LNCaP clone FGC (cell line): ENCODE results near the gene BCOR.

Experiments used
- DNase-seq: peaks from one replicate; pipeline ENCODE4 v3.0.0-alpha.2; 2011; ENCODE audit warnings: low read depth
- H3K4me3 ChIP-seq: 2 replicates; pipeline ENCODE4 v1.5.1; 2011; ENCODE audit warnings: mild to moderate bottlenecking, low read depth, low read length, control low read depth
- TF ChIP-seq, protein P1 (sequence below): IDR thresholded peaks from 2 replicates; pipeline ENCODE4 v1.5.1; 2012; ENCODE audit warnings: mild to moderate bottlenecking; ENCODE audit not compliant: control insufficient read depth, insufficient read depth; ENCODE audit errors: extremely low read depth

BCOR gene

DNA sequence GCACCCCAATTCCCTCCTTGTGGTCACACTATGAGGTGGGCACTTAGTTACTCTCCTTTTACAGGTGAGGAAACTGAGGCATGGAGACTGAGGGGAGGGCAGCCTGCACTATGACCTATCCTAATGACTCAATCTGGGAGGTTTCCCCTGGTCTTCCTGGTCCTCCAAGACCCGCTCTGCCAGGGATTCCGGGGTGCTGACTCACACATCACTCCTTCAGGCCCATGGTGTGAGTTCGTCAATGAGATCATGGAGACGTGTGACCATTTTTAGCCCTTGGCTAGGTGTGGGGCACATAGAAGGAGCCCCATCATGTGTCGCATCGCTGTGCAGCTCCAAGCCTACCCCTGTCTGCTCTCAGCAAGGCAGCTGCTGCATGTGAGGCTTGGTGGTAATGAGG is 32.4 kb upstream of the BCOR start:
- TF ChIP-seq, protein P1, sequence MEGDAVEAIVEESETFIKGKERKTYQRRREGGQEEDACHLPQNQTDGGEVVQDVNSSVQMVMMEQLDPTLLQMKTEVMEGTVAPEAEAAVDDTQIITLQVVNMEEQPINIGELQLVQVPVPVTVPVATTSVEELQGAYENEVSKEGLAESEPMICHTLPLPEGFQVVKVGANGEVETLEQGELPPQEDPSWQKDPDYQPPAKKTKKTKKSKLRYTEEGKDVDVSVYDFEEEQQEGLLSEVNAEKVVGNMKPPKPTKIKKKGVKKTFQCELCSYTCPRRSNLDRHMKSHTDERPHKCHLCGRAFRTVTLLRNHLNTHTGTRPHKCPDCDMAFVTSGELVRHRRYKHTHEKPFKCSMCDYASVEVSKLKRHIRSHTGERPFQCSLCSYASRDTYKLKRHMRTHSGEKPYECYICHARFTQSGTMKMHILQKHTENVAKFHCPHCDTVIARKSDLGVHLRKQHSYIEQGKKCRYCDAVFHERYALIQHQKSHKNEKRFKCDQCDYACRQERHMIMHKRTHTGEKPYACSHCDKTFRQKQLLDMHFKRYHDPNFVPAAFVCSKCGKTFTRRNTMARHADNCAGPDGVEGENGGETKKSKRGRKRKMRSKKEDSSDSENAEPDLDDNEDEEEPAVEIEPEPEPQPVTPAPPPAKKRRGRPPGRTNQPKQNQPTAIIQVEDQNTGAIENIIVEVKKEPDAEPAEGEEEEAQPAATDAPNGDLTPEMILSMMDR, result no peak
- no peak for DNase-seq
- no peak overlapping the region for H3K4me3 ChIP-seq

DNA sequence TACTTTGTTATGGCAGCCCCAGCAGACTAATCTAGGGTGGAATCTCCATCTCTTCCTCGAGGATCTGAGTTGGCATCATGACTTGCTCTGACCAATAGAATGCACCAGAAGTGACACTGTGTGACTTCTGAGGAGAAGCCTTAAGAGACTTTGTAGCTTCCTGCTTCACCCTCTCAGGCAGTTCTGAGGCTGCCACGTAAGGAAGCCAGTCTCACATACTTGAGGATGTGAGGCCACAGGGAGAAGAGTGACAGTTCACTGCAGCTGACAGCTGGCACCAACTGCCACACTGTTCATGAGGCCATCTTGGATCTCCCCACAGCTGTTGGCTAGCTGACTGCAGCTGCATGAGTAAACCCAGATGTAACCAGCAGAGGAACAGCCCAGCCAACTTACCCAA is 29.3 kb upstream of the BCOR start:
- no peak overlapping the region for H3K4me3 ChIP-seq
- no peak for DNase-seq
- TF ChIP-seq, protein P1, result no peak

DNA sequence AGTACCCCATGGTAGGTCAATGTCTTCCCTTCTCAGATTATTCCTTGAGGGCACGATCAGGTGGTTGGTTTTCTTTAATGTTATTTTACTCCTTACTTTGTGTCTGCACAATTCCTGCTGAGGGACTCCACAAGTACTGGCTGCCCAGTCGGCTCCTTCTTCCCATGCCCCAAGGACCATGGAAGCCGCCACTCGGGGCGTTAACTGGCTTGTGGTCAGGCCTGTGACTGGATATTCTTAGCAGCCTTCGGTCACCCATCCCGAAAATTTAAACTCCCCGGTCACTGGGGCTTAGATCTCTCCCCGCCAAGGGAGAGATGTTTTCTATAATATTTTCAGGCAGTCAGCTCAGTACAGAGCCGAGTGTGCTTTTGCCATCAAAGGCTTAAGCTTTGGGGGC is 24.7 kb upstream of the BCOR start:
- H3K4me3 ChIP-seq, result no peak overlapping the region
- TF ChIP-seq, protein P1, result no peak
- no peak for DNase-seq

DNA sequence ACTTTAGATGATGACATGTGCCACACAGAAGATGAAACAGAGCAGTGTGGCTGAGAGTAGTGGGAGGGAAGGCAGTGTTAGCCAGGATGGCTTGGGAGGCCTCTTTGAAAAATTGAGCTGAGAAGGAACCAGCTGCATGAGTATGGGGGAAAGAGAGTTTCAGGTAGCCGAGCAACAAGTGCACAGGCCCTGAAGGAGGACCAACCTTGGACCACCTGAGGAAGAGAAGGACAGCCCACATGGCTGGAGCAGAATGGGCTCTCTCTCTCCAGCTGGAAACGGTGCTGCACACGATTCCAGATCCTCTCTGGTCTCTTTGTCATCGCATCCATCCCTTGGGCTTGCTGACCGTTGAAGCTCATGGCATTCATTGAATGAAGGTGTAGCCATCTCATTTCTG is 23.9 kb upstream of the BCOR start:
- H3K4me3 ChIP-seq, result no peak overlapping the region
- TF ChIP-seq, protein P1, result no peak
- no peak for DNase-seq

DNA sequence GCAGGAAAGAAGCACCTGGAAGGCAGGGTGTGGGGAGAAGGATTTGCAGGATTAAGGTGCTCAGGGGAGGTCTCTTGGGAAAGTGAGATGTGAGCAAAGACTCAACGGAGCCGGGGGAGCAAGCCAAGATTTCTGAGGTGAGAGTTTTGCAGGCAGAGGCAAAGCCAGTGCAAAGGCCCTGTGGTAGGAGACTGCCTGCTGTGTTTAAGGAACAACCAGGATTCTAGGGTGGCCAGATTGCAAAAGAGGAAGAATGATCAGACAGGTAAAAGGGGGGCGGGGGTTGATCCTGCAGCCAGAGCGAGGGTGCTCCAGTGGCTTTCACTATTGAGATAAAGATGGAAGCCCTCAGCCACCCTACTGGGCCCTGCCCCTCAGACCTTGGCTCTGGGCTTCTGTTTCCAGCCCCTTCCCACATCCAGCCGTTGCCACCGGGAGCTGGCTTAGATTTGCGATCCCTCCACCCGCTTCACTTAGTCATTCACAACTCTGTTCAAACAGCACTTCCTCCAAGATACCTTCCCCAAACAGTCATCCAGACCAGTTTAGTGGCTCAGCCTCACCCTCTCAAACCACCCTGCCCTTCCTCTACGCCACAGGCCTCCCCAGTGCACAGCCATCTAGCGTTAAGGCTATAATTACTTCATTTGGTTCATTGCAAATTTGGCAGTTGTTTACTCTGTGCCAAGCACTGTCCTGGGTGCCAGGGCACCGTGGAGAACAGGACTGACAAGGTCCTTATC is 23.3 kb upstream of the BCOR start:
- no peak overlapping the region for H3K4me3 ChIP-seq
- TF ChIP-seq, protein P1, result no peak
- no peak for DNase-seq

DNA sequence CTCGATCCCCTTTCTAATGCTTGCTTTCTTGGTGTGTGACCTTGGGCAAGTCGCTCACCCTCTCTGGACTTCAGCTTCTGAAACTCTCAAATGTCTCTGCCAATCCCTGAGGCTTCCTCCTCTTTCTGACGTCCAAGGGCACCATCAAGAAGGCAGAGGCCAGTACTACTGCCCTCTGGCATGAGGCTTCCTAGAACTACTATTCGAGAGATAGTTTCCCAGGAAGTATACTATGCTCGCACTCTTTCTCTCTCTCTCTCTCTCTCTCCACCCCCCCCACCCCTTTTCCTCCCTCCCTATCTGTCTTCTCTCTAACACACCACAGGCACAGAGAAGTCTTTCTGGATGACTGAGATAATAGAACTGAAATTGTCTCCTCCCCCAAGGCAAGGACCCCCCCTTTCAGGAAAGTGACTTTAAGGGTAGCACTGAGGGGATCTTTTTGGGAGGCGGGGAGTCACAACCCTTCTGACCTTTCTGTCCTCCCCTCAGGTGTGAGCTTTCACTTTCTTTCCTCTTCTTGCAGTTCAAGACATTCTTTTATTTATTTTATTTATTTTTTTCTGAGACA is 20.0 kb upstream of the BCOR start:
- DNase-seq, result no peak
- no peak overlapping the region for H3K4me3 ChIP-seq
- TF ChIP-seq, protein P1, result no peak

DNA sequence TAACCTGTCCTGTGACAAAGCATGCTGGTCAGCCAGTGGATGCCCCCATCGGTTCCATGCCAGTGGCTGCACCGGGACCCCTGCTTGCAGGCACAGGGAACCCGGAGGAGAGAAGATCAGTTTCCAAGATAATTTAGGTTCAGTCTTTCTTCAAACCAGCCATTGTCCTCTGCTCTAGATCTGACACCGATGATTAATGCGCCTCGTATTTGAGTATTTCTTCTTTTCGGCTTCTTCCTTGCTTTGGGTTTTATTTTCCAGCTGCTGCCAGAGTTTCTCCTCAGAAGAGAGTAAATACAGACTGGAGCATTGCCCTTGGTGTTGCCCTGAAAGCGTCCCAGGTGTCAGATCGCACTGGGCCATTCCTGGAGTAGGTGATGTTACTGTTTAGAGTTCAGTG is 19.2 kb upstream of the BCOR start:
- TF ChIP-seq, protein P1, result no peak
- H3K4me3 ChIP-seq, result no peak overlapping the region
- no peak for DNase-seq
